ENCODE measurements around the gene DVL1. TPM values are rescaled to one million over a fixed set of nuclear protein-coding genes. Genes with fewer than 3 reads are reported as not detected.

Gene DVL1
- total and polyA plus RNA-seq, 9 of the 15 experiments (the other 6 are each of a cell fraction or from before 2014, with no cell fraction given): 0.62 to 135 (median 24.3) TPM

- TF ChIP-seq GTF2B (IDR thresholded peaks at IDR 0.05; ENCODE audit: extremely low read depth, insufficient read length) (peak; percentile 18), ZBTB1 (CRISPR knock-in tag; IDR thresholded peaks at IDR 0.05; ENCODE audit: borderline replicate concordance, low read depth) (peak; percentile 83), KLF1 (tag; IDR thresholded peaks at IDR 0.05) (peak; percentile 92), POLR2G (IDR thresholded peaks at IDR 0.05; ENCODE audit: low read depth, low read length) (peak; percentile 95), FOXM1 (IDR thresholded peaks at IDR 0.05; ENCODE audit: low read depth) (peak; percentile 78), FOXM1 (CRISPR knock-in tag; IDR thresholded peaks at IDR 0.05; ENCODE audit: low read depth) (peak; percentile 19; the same call in 1 of the 2 replicates), HBP1 (CRISPR knock-in tag; IDR thresholded peaks at IDR 0.05) (peak; percentile 61; the same call in 1 of the 2 replicates), TCF7 (IDR thresholded peaks at IDR 0.05; ENCODE audit: borderline replicate concordance) (peak; percentile 79; the same call in 1 of the 2 replicates), ZNF408 (CRISPR knock-in tag; IDR thresholded peaks at IDR 0.05; ENCODE audit: low read depth) (no peak), SREBF1 (IDR thresholded peaks at IDR 0.05; ENCODE audit: borderline replicate concordance, low read depth, low read length) (no peak; the same call in none of the 2 replicates), PCBP1 (IDR thresholded peaks at IDR 0.05; ENCODE audit: low read depth, low read length, poor library complexity, severe bottlenecking) (peak; percentile 25), SIN3B (IDR thresholded peaks at IDR 0.05; ENCODE audit: low read depth) (peak; percentile 98), XRCC5 (IDR thresholded peaks at IDR 0.05; ENCODE audit: low read depth, low read length) (peak; percentile 99), ZNF740 (CRISPR knock-in tag; IDR thresholded peaks at IDR 0.05) (peak; percentile 28; the same call in 1 of the 2 replicates), ZNF740 (tag; IDR thresholded peaks at IDR 0.05) (no peak), HINFP (tag; conservative IDR thresholded peaks at IDR 0.05; ENCODE audit: low read depth) (peak; percentile 41; the same call in 1 of the 2 replicates), ZFX (CRISPR knock-in tag; IDR thresholded peaks at IDR 0.05) (peak; percentile 95), NUFIP1 (IDR thresholded peaks at IDR 0.05; ENCODE audit: partially characterized antibody) (peak; percentile 94), ZNF174 (CRISPR knock-in tag; IDR thresholded peaks at IDR 0.05) (0 out of 2 replicates have a peak, but pooled peaks have one; percentile 56)
Measured at GRCh38 chr1:1374929-1375662, 25.9 kb upstream of the DVL1 start, which contains the start of gene AURKAIP1 (continued).
